HFFc6 (cell line): ENCODE data around the gene CPS1. TPM values are rescaled to one million over a fixed set of nuclear protein-coding genes. Genes with fewer than 3 reads are reported as not detected.

Source experiments
- DNase-seq: peaks from one replicate; pipeline ENCODE4 v3.0.0-alpha.2; 2018
- H3K27ac Mint-ChIP-seq: 2 replicates; pipeline ENCODE4 v1.8.0; 2020; ENCODE audit warnings: mild to moderate bottlenecking, mixed read lengths
- H3K27me3 Mint-ChIP-seq: 2 replicates; pipeline ENCODE4 v1.8.0; 2021; ENCODE audit warnings: mild to moderate bottlenecking, moderate library complexity, mixed read lengths; ENCODE audit not compliant: insufficient read depth
- H3K36me3 Mint-ChIP-seq: 2 replicates; pipeline ENCODE4 v1.8.0; 2021; ENCODE audit warnings: low read depth, mixed read lengths
- H3K4me1 Mint-ChIP-seq: 2 replicates; pipeline ENCODE4 v1.8.0; 2020; ENCODE audit warnings: low read depth, mixed read lengths
- H3K4me3 Mint-ChIP-seq: 2 replicates; pipeline ENCODE4 v1.8.0; 2020; ENCODE audit warnings: mild to moderate bottlenecking, moderate library complexity, mixed read lengths
- H3K9me3 Mint-ChIP-seq: 2 replicates; pipeline ENCODE4 v1.8.0; 2020; ENCODE audit warnings: mild to moderate bottlenecking, mixed read lengths
- total RNA-seq, 6 experiments: library from RNA; stranded (reverse); fragmentation: NEBNext Ultra II Directional; extraction: Animal tissue kit (Norgen Biotek cat#: 25700); gene quantifications; 2 replicates in 1 of 6; 3 replicates in 5 of 6; pipeline ENCODE4 v1.2.3, GENCODE V29; 2021
- TF ChIP-seq, protein P1 (sequence below): fragments of 200-600 bp; sonication (generic); IDR thresholded peaks from 2 replicates; pipeline ENCODE4 v1.5.0; 2021; ENCODE audit warnings: antibody characterized with exemption, mild to moderate bottlenecking

Gene CPS1
- total RNA-seq, 6 experiments from 2014 or later: 1.6 to 5.2 (median 3.1) TPM

DNA sequence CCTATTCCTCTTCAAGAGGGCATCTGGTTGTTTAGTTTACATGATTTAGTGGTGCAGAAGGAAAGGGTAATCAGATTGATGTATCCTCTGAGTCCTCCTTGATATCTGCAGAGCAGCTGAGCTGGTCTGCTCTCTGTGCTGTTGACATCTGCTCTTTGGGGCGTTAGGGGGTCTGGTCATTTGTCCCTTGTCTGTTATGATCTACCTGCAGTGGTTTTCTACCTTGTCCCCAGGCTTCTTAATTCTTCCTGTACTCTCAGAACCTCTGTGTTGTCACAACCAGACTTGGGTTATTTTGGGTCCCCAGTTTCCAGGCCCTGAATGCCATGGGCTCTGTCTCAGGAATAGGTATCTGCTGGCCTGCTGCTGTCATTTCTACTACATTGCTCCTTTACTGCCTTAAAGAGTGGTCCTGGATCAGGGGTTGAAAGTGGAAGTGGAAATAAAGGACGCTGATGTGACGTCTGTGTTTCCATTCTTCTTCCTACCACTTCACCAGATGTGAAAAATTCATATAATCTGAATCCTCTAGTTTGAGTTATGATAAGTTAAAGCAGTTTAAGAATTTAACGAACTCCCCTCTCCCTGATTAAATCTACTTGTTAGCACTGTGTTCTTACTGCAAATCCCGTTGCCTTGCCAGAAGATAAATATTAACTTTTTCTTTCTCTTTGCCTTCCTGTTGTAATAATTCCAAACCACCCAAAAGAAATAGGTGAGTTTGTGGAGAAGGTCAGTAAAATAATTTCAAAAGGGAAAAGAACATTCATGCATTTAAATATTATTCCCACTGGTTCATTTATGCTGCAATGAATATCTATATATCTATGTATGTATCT lies 16.6 kb upstream of the CPS1 start:
- no peak for DNase-seq
- Mint-ChIP-seq H3K4me3 (no peak overlapping the region), H3K27me3 (no peaks in the 10 kb centered on the region), H3K27ac (no peak overlapping the region), H3K36me3 (no peaks in the 10 kb centered on the region), H3K9me3 (peaks cover 11% of the 10 kb centered on the region; the same call in 1 of the 2 replicates), H3K4me1 (no peaks in the 10 kb centered on the region)
- TF ChIP-seq, protein P1, sequence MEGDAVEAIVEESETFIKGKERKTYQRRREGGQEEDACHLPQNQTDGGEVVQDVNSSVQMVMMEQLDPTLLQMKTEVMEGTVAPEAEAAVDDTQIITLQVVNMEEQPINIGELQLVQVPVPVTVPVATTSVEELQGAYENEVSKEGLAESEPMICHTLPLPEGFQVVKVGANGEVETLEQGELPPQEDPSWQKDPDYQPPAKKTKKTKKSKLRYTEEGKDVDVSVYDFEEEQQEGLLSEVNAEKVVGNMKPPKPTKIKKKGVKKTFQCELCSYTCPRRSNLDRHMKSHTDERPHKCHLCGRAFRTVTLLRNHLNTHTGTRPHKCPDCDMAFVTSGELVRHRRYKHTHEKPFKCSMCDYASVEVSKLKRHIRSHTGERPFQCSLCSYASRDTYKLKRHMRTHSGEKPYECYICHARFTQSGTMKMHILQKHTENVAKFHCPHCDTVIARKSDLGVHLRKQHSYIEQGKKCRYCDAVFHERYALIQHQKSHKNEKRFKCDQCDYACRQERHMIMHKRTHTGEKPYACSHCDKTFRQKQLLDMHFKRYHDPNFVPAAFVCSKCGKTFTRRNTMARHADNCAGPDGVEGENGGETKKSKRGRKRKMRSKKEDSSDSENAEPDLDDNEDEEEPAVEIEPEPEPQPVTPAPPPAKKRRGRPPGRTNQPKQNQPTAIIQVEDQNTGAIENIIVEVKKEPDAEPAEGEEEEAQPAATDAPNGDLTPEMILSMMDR: no peak

DNA sequence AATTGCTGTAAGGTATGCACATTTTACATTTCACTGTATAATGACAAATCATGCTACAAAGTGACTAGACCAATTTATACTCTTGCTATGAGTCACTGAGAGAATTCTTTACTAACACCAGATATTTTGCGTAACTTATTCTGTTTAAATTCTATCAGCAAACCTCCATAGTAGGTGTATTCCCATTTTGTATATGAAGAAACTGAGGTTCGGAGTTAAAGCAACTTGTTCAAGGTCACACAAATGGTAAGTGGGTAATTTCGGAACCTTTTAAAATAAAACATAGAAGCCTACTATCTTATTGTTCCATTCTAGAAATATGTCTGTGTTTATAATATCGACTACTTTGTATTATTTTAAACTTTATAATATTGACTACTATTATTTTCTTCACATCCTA lies 15.9 kb upstream of the CPS1 start:
- no peak for DNase-seq
- H3K27ac Mint-ChIP-seq: no peak overlapping the region
- no peak overlapping the region for H3K4me3 Mint-ChIP-seq
- no peaks in the 10 kb centered on the region for H3K27me3 Mint-ChIP-seq
- TF ChIP-seq, protein P1: no peak
- peaks cover 4% of the 10 kb centered on the region; the same call in 1 of the 2 replicates for H3K9me3 Mint-ChIP-seq
- no peaks in the 10 kb centered on the region for H3K36me3 Mint-ChIP-seq
- H3K4me1 Mint-ChIP-seq: no peaks in the 10 kb centered on the region

DNA sequence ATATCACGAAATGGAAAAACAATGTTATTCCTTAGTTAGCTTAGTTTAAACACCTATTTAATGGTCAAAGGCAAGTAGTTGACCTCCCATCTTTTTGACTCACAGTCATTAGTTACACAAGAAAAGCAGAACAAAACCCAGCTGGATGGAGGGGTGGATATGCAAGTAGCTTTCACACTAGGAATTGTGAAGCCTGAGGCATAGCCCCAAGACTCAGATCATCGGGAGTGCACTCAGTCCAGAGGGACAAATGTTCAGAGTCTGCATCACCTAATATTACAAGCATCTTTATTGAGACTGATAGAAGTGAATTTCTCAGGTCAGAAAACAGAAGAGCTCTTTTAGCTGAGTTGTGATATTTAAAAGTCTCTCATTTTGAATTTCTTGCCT lies 15.5 kb upstream of the CPS1 start:
- Mint-ChIP-seq H3K27ac (no peak overlapping the region), H3K27me3 (no peaks in the 10 kb centered on the region), H3K4me3 (no peak overlapping the region), H3K4me1 (no peaks in the 10 kb centered on the region), H3K9me3 (peaks cover under 1% of the 10 kb centered on the region; the same call in 1 of the 2 replicates), H3K36me3 (no peaks in the 10 kb centered on the region)
- TF ChIP-seq, protein P1: no peak
- DNase-seq: no peak

DNA sequence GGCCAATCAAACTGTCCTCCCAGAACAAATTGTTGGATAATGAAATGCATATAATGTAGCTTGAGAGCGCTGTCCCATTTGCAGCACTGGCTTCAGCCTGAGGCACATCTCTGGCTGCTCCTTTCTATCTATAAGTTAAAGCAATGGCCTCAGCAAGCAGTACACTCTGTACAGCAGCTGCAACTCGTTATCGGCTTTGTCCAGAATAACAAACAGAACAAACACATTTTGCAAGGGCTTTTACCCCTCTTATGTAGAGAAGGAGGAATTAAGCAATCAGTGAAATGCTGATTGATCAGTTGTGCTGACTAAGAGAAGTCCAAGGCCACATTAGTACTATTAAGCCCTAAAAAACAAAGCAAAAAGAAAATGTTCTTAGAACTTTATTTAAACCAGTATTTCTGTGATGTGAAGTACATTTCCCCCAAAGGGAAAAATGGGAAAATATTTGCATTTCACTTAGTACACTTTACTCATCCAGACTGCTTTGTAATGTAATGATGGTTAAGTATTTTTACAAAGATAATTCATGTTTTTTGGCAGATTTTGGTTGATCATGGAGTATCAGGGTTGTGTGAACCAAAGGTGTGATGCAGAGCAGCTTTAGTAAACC lies 15.0 kb upstream of the CPS1 start:
- no peak for DNase-seq
- H3K4me3 Mint-ChIP-seq: no peak overlapping the region
- no peaks in the 10 kb centered on the region for H3K4me1 Mint-ChIP-seq
- no peaks in the 10 kb centered on the region for H3K27me3 Mint-ChIP-seq
- H3K36me3 Mint-ChIP-seq: no peaks in the 10 kb centered on the region
- H3K27ac Mint-ChIP-seq: no peak overlapping the region
- TF ChIP-seq, protein P1: no peak
- no peaks in the 10 kb centered on the region for H3K9me3 Mint-ChIP-seq

DNA sequence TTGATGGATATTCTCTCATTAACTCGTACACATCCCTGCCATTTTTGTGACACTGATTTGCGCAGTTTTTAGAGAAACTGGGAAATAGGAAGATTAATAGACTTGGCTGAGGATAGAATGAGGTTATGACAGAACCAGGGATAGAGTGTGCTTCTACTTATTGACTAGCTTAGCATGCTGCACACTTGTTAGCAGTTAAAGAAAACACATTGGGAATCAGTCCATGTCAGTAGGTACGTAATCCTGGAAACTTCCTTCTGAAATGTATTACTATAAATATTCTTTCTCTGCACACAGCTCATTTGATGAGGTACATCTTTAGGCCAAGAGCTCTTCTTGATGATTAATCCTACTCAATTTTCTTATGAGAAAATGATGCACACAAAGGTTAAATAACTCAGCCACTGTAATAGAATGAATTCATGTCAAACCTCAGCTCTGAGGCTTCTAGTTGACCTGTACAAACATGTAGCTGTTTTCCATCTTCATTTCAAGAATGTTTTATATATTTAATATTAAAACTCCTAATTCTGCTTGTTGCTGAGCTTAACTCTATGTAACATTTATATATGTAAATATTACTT lies 12.3 kb upstream of the CPS1 start:
- Mint-ChIP-seq H3K4me3 (no peak overlapping the region), H3K36me3 (no peaks in the 10 kb centered on the region)

More for the DNA sequence above, 12.3 kb upstream of the CPS1 start:
- Mint-ChIP-seq H3K27me3 (no peaks in the 10 kb centered on the region), H3K9me3 (no peaks in the 10 kb centered on the region), H3K27ac (no peak overlapping the region), H3K4me1 (no peaks in the 10 kb centered on the region)
- no peak for DNase-seq
- TF ChIP-seq, protein P1: no peak
